GM19043 (cell line): ENCODE measurements around the gene SEPTIN5.

Source experiments
- ATAC-seq: cut with Tn5 transposase; IDR thresholded peaks from one replicate; pipeline ENCODE4 v1.9.1; 2021; ENCODE audit warnings: low read depth; ENCODE audit not compliant: unreplicated experiment

SEPTIN5 gene

GRCh38 chr22:19745155-19746101 lies 31.1 kb downstream of the SEPTIN5 start:
- ATAC-seq: no peak

- ATAC-seq: no peak
These were observed 32.4 kb downstream of the SEPTIN5 start for GRCh38 chr22:19746726-19747125.

- no peak for ATAC-seq
These were observed 33.2 kb downstream of the SEPTIN5 start for GRCh38 chr22:19747551-19747950.

GRCh38 chr22:19748139-19748538 lies 33.8 kb downstream of the SEPTIN5 start:
- no peak for ATAC-seq

- no peak for ATAC-seq
These were observed 34.8 kb downstream of the SEPTIN5 start for GRCh38 chr22:19748991-19749664.

- no peak for ATAC-seq
These were observed 35.6 kb downstream of the SEPTIN5 start for GRCh38 chr22:19749876-19750275.

- no peak for ATAC-seq
These were observed 36.5 kb downstream of the SEPTIN5 start for GRCh38 chr22:19750507-19751490.

DNA sequence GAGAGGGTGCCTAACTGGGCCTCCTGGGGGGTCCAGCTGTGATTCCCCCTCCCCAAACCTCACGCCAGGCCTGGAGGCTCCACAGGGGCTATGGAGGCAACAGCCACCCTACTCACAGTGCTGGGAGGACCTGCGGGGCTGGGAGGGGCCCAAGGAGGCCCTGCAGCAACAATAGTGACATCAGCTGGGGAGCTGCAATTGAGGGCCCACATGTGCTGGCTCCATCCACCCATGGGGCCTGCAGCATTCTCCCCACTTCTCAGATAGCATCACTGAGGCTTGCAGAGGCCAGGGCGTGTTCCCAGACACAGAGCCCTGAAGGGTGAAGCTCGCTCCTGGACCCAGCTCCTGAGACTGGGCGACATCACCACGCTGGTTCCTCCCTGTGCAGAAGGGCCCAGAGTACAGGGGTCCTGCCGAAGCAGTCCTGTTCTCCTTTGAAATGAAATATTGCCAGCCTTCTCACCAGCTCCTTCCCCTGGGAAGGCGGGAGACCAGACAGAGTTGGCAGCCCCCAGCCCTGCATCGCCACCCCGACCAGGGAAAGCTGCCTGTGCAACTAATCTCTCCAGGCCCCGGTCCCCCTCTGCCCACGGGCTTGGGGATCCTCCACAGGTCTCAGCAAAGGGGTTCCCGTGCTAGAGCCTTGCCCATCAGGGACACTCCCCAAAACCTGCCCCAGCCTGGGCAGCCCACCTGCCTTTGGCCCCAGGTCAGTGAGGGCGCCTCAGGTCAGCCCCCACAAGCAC lies 37.4 kb downstream of the SEPTIN5 start:
- ATAC-seq: no peak

GRCh38 chr22:19753090-19753842 lies 39.0 kb downstream of the SEPTIN5 start:
- no peak for ATAC-seq

GRCh38 chr22:19753996-19754700 lies 39.8 kb downstream of the SEPTIN5 start:
- ATAC-seq: no peak

DNA sequence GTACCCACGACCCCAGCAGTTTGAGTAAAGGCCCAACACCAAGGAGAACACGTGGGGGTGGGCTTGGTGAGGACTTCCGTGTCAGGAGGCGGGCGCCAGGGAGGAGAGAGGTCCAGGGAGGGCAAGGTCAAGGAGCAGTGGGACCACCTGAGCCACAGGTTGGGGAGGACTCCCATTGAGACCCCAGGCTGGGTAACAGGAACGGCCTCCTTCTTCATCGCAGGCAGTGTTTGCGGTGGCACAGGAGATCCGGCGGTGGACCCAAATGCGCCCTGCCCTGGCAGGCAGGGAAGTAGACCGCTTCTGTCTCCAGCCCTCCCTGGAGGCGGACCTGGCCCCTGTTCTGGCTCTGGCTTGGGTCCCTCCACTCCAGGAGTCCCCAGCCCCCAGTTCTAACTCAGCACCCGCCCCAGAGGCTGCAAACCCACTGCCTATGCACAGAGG lies 40.4 kb downstream of the SEPTIN5 start:
- no peak for ATAC-seq

DNA sequence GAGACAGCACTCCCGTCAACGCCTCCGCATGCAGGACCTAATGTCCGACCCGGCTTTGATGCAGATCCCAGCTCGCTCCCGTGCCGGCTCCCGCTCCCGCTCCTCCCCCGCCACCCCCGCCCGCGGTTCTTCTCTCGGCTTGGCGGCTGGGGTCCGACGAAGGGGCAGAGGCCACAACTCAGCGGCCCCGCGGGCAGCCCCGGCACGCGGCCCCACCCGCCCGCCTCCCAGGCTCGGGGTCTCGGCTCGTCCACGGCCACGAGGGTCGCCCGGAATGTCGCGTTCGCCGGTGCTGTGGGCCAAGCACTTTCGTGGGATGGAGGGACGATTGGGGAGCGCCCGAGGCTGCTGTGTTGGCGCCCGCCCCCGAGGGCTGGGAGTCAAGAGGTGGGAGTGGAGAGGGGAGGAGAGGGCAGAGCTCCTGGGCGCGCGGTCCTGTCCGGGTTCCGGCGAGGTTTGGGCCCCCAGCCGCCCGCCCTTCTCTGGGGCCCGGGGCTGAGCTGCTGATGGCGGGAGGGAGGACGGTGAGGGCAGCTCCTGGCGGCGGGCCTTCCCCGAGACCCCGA lies 40.9 kb downstream of the SEPTIN5 start:
- no peak for ATAC-seq

DNA sequence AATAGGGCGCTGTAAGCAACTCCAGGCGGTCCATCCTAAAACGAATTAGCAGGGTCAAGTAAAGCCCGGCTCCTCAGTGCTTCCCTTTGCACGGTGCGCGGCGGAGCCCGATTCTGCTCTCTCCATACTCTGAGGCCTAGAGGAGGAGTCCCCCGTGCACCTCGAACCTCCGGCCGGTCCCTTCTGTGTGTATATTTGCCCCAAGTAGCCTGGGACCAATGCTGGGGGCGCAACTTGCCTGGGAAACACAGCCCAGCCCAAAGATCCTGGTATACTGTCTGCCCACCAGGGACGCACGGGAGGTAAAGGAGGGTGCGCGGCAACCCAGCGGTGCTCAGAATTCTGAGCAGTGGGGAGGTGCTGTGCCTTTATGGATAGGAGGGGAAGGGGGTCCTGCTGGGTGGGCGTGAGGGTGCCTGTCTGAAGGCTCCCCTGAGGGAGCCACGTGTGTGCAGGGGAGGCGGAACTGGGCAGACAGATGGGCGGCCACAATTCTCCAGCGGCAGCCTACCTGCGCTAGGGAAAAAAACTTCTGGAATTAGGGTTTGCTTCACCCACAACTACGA lies 41.5 kb downstream of the SEPTIN5 start:
- no peak for ATAC-seq

DNA sequence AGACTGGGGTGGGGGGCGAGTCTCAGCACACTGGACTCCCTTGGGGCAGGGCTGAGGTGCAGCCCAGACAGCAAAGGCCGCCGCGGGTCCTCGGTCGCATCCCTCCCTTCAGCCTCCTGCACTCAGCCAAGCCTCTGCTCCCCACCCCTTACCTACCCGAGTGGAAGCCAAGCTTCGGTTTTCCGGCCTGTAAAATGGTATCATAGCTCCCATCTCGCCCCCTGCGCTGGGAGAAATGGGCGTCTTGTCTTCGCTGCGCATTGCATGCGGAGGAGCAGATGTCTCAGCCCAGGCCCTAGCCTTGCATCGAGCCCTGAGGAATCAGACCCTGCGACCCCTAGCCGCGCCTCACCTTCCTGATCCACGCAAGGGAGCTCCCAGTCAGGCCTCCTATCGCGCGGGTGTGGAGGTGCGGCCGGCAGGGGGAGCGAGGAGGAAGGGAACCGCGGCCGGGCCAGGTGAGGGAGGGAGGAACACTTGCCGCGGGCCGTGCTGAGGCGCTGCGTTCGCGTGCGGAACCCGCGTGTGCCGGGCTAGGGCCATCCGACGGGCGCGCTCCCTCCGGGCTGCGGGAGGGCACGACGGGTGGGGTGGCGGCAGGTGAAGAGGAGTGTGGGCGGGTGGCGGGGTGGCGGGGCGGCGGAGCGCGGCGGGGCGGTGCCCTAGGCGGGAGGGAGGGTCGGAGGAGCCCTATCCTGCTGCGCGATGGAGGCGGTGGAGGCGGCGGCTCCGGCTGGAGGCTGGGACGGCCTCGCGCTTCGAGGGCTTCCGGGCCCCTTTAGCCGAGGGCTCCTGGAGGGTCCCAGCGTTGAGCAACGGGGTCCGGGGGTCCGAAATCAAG lies 42.2 kb downstream of the SEPTIN5 start:
- ATAC-seq: no peak

GRCh38 chr22:19757140-19757984 lies 43.1 kb downstream of the SEPTIN5 start:
- ATAC-seq: no peak
